Measurements from ENCODE around the gene MPST.

Gene MPST

GRCh38 chr22:36979016-36979910 is 40.3 kb upstream of the MPST start:
- no peak overlapping the region for H3K27ac ChIP-seq
- CTCF ChIA-PET = interaction anchor here (0.7 to 1.8 kb wide), 2 partner anchors 123 to 1009 kb away, joined by 4 to 10 read pairs; no protein-coding TSS in a partner anchor
- POLR2A ChIA-PET (ENCODE audit: low non-redundant PET) = no interaction called here
- no peak for TF ChIP-seq CTCF (conservative IDR thresholded peaks at IDR 0.05; ENCODE audit: low read depth)
- no peak for DNase-seq (ENCODE audit: low spot score)

GRCh38 chr22:36981247-36981775 is 38.2 kb upstream of the MPST start:
- TF ChIP-seq CTCF (conservative IDR thresholded peaks at IDR 0.05; ENCODE audit: low read depth) = no peak
- DNase-seq (ENCODE audit: low spot score) = no peak
- POLR2A ChIA-PET (ENCODE audit: low non-redundant PET) = no interaction called here
- CTCF ChIA-PET = interaction anchor here (0.7 to 1.8 kb wide), 2 partner anchors 88 to 125 kb away, joined by 6 to 10 read pairs; no protein-coding TSS in a partner anchor
- H3K27ac ChIP-seq = peak overlapping the region; percentile 21; the same call in 1 of the 2 replicates

- ChIA-PET POLR2A (ENCODE audit: low non-redundant PET) (no interaction called here), CTCF (no interaction called here)
- no peak for TF ChIP-seq CTCF (conservative IDR thresholded peaks at IDR 0.05; ENCODE audit: low read depth)
- DNase-seq (ENCODE audit: low spot score) = no peak
- no peak overlapping the region for H3K27ac ChIP-seq
Observed at GRCh38 chr22:36982136-36982535, 37.4 kb upstream of the MPST start.

- TF ChIP-seq CTCF (conservative IDR thresholded peaks at IDR 0.05; ENCODE audit: low read depth) = no peak
- CTCF ChIA-PET = no interaction called here
- DNase-seq (ENCODE audit: low spot score) = no peak
- no peak overlapping the region for H3K27ac ChIP-seq
- POLR2A ChIA-PET (ENCODE audit: low non-redundant PET) = no interaction called here
Observed at GRCh38 chr22:36985211-36985889, 34.2 kb upstream of the MPST start.

- H3K27ac ChIP-seq = no peak overlapping the region
- no peak for DNase-seq (ENCODE audit: low spot score)
- POLR2A ChIA-PET (ENCODE audit: low non-redundant PET) = no interaction called here
- CTCF ChIA-PET = interaction anchor here (0.6 kb wide), 1 partner anchor 37 kb away, joined by 3 read pairs; no protein-coding TSS in a partner anchor
- TF ChIP-seq CTCF (conservative IDR thresholded peaks at IDR 0.05; ENCODE audit: low read depth) = peak; percentile 51
Observed at GRCh38 chr22:36986242-36986821, 33.2 kb upstream of the MPST start.
